ENCODE measurements around the gene KRTAP12-1.
"Not testable (repeated sequence)": the region's sequence is repeated elsewhere in the genome, so short reads cannot be mapped to it uniquely, and the experiment has no call there.

KRTAP12-1 gene

DNA sequence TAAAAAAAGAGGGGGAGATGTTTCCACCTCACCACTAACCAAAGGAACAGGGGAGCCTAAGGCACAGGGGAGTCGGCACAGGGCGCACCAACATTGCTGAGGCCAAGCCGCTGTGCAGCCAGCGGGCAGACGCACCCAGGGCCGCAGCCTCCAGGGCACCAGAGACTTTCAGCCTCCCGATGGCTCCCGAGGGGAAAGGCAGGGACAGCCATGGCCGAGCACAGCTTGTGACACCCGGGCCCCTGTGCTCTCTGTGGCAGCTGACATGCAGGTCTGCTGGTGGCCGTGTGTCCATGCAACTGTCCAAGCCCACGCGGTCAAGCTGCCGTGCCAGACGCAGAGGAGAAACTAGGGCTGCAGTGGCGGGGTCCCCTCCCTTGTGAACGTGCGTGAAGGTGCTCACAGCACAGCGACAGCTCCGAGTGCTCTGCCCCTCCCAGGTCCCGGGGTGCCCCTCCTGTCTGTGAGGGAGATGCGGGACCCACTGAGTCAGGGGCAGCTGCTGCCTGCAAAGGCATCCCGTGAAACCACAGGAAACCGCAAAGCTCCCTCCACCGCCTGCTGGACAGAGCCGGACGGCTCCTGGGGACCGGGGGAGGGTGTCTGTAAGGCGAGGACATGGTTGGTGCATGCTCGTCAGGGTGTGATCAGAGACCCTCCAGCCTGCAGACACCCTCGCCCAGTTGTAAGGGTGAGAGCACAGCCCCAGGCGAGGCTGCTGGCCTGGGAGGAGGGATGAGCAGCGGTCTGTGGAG lies 33.2 kb downstream of the KRTAP12-1 start:
- ChIA-PET CTCF (no interaction called here), POLR2A (ENCODE audit: low non-redundant PET) (no interaction called here)
- TF ChIP-seq, protein P1, sequence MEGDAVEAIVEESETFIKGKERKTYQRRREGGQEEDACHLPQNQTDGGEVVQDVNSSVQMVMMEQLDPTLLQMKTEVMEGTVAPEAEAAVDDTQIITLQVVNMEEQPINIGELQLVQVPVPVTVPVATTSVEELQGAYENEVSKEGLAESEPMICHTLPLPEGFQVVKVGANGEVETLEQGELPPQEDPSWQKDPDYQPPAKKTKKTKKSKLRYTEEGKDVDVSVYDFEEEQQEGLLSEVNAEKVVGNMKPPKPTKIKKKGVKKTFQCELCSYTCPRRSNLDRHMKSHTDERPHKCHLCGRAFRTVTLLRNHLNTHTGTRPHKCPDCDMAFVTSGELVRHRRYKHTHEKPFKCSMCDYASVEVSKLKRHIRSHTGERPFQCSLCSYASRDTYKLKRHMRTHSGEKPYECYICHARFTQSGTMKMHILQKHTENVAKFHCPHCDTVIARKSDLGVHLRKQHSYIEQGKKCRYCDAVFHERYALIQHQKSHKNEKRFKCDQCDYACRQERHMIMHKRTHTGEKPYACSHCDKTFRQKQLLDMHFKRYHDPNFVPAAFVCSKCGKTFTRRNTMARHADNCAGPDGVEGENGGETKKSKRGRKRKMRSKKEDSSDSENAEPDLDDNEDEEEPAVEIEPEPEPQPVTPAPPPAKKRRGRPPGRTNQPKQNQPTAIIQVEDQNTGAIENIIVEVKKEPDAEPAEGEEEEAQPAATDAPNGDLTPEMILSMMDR (conservative IDR thresholded peaks at IDR 0.05; ENCODE audit: low read depth): no peak

DNA sequence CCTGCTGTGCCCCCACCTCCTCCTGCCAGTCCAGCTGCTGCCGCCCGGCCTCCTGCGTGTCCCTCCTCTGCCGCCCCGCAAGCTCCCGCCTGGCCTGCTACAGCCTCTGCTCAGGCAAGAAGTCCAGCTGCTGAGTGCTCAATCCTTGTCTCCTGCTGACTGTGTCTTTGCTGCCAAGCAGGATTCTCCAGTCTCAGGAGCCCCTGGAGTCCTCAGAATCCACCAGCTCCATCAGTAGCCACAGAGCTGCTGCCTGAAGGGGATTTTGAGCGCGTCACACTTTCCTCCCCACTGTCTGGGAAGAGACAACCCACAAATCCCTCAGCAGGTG lies 34.8 kb downstream of the KRTAP12-1 start:
- no peak overlapping the region for H3K27ac ChIP-seq

More for the DNA sequence above, 33.2 kb downstream of the KRTAP12-1 start:
- no peak for DNase-seq (ENCODE audit: low spot score)
- H3K27ac ChIP-seq: no peak overlapping the region

DNA sequence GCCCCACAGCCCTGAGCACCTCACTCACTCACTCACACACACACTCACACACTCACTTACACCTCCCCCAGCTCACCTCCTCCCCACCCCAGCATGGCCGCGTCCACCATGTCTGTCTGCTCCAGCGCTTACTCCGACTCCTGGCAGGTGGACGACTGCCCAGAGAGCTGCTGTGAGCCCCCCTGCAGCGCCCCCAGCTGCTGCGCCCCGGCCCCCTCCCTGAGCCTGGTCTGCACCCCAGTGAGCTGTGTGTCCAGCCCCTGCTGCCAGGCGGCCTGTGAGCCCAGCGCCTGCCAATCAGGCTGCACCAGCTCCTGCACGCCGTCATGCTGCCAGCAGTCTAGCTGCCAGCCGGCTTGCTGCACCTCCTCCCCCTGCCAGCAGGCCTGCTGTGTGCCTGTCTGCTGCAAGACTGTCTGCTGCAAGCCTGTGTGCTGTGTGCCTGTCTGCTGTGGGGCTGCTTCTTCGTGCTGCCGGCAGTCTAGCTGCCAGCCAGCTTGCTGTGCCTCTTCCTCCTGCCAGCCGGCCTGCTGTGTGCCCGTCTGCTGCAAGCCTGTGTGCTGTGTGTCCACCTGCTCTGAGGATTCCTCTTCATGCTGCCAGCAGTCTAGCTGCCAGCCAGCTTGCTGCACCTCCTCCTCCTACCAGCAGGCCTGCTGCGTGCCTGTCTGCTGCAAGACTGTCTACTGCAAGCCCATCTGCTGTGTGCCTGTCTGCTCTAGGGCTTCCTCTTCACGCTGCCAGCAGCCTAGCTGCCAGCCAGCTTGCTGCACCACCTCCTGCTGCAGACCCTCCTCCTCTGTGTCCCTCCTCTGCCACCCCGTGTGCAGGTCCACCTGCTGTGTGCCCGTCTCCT lies 35.4 kb downstream of the KRTAP12-1 start, which contains the start of gene KRTAP10-11:
Gene KRTAP10-11 (plus strand): TSS at position 49 of the 856 bp plus-strand sequence. CDS start 45 bp downstream, at position 94.
- DNase-seq (ENCODE audit: low spot score); H3K27ac ChIP-seq: not testable (repeated sequence)
- POLR2A ChIA-PET (ENCODE audit: low non-redundant PET): interaction anchor here (0.7 kb wide), 1 partner anchor 271 kb away, joined by 3 read pairs; no protein-coding TSS in a partner anchor
- CTCF ChIA-PET: interaction anchor here (0.6 to 1.4 kb wide), 3 partner anchors 72 to 315 kb away, joined by 3 to 7 read pairs (median 3); no protein-coding TSS in a partner anchor

More for the DNA sequence above, 34.8 kb downstream of the KRTAP12-1 start:
- ChIA-PET CTCF (interaction anchor here (0.6 to 1.4 kb wide), 3 partner anchors 13 to 136 kb away, joined by 3 to 7 read pairs (median 3); no protein-coding TSS in a partner anchor), POLR2A (ENCODE audit: low non-redundant PET) (no interaction called here)
- DNase-seq (ENCODE audit: low spot score): no peak
- TF ChIP-seq, protein P1 (conservative IDR thresholded peaks at IDR 0.05; ENCODE audit: low read depth): no peak

DNA sequence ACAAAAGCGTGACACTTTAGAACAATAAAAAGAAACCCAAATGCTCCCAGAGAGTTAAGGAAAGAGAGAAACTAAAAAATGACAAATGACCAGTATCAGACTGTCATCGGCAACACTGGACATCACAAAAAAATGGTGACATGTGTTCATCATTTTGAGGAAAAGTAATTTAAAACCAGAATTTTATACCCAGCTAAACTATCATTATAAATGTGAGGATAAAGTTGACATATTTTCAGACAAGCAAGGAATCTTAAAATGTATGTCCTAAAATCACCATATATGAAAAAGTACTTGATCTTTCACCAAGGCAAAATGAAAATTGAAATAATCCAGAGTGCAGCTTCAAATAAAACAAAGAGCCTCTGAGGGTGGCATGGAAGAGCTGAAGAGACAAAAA lies 37.1 kb downstream of the KRTAP12-1 start:
- POLR2A ChIA-PET (ENCODE audit: low non-redundant PET): no interaction called here
- no peak for DNase-seq (ENCODE audit: low spot score)
- CTCF ChIA-PET: no interaction called here
- TF ChIP-seq, protein P1 (conservative IDR thresholded peaks at IDR 0.05; ENCODE audit: low read depth): no peak
- H3K27ac ChIP-seq: no peak overlapping the region

DNA sequence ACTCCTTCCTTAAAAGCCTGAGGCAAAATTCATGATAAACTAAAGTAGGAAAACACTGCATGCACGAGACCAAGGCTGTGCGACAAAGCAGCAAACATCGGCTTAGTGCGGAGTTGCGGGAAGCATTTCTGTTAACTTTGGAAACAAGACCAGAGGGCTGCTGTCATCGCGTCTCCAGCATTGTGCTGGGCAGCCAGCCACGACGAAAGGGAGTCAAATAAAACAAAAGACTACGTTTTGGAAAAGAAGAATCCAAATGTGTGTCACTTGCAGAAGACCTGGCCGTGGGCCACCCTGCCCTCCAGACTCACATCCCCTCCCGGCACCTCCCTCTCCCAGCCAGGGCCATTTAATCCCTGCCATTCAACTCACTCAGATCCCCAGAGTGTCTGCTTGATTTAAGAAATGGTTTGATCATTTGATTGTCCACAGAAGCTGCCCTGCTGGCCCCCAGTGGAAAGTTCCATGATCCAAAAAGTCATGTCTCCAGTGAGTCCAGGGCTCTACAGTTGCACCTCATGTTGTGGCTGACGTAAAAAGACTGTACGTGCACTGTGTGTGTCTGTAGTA lies 38.1 kb downstream of the KRTAP12-1 start:
- no peak overlapping the region for H3K27ac ChIP-seq
- ChIA-PET CTCF (no interaction called here), POLR2A (ENCODE audit: low non-redundant PET) (no interaction called here)
- TF ChIP-seq, protein P1 (conservative IDR thresholded peaks at IDR 0.05; ENCODE audit: low read depth): no peak
- no peak for DNase-seq (ENCODE audit: low spot score)

DNA sequence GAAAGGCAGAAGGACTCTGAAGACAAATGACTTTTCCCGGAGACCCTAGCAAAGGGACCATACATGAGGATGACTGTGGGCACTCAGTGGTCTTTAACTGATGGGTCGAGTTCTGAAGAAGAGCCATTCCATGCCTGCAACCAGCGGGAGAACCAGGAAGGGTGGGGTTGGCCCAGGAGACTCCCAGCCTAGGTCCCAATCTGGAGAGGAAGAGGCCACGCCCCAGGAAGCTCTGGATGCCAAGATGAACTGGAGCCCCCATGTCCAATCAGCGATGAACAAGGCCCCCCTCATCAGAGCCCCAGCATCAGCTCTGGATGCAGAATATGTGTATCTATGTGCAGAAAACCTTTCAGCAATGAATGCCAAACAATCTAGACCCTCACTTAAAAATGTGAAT lies 41.2 kb downstream of the KRTAP12-1 start:
- TF ChIP-seq, protein P1 (conservative IDR thresholded peaks at IDR 0.05; ENCODE audit: low read depth): no peak
- POLR2A ChIA-PET (ENCODE audit: low non-redundant PET): no interaction called here
- DNase-seq (ENCODE audit: low spot score): no peak
- CTCF ChIA-PET: no interaction called here
- H3K27ac ChIP-seq: no peak overlapping the region
